Astrocyte (in vitro differentiated cells and primary cell): ENCODE data around the gene NCOR1.

Experiments
- EZH2 ChIP-seq: IDR thresholded peaks from 2 replicates; pipeline ENCODE4 v1.6.1; 2012; ENCODE audit warnings: mild to moderate bottlenecking, low read length, inconsistent platforms; ENCODE audit not compliant: insufficient read depth
- TF ChIP-seq, protein P1 (sequence below): IDR thresholded peaks from 2 replicates; pipeline ENCODE4 v1.5.1; 2011; ENCODE audit warnings: low read depth, mild to moderate bottlenecking, inconsistent platforms, low read length, moderate library complexity; ENCODE audit not compliant: insufficient read depth

DNA sequence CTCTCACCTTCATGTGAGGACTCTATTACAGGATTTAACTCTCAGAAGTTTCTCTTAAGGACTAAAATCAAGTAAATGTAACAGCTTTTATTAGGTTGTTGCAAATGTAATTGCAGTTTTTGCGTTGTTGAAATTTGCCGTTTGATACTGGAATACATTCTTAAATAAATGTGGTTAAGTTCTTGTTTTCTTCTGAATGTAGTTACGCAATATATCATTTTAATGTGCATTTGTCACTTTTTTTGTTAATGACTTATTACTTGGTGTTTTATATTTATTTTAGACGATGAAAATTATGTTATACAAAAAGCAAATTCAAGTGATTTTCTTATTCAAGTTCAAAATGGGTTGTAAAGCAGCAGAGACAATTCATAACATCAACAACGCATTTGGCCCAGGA, 139.4 kb downstream of the NCOR1 start:
- TF ChIP-seq, protein P1, sequence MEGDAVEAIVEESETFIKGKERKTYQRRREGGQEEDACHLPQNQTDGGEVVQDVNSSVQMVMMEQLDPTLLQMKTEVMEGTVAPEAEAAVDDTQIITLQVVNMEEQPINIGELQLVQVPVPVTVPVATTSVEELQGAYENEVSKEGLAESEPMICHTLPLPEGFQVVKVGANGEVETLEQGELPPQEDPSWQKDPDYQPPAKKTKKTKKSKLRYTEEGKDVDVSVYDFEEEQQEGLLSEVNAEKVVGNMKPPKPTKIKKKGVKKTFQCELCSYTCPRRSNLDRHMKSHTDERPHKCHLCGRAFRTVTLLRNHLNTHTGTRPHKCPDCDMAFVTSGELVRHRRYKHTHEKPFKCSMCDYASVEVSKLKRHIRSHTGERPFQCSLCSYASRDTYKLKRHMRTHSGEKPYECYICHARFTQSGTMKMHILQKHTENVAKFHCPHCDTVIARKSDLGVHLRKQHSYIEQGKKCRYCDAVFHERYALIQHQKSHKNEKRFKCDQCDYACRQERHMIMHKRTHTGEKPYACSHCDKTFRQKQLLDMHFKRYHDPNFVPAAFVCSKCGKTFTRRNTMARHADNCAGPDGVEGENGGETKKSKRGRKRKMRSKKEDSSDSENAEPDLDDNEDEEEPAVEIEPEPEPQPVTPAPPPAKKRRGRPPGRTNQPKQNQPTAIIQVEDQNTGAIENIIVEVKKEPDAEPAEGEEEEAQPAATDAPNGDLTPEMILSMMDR, result no peak
- no peak for TF ChIP-seq EZH2
